Activated CD4-positive, CD25-positive, alpha-beta regulatory T cell (primary cell): ENCODE data around the gene MEGF11.

Experiments used
- DNase-seq, 4 experiments: peaks; one replicate each; lab custom pipeline; 2025; lab: John Stamatoyannopoulos, UW

The MEGF11 gene

GRCh38 chr15:65851981-65852380 lies 401.6 kb downstream of the MEGF11 start:
- DNase-seq: no peak

DNA sequence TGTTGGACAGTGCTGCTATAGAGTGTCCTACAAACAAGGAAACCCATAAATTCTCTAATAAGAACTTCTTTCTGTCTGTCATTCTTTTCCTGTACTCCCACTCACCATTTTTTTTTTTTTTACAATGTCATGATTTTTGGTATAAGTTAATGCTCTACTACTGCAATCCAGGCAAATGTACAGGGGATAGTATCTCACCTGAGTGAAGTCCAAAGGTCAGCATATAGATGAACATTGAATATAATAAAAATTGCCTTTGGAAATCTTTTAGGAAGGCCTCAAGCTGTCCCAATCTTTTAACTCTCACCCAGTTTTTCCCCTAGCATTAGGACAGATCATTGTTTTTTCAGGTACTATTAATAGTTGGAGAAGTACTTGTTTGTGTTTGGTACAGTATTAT lies 405.6 kb downstream of the MEGF11 start:
- no peak for DNase-seq

DNA sequence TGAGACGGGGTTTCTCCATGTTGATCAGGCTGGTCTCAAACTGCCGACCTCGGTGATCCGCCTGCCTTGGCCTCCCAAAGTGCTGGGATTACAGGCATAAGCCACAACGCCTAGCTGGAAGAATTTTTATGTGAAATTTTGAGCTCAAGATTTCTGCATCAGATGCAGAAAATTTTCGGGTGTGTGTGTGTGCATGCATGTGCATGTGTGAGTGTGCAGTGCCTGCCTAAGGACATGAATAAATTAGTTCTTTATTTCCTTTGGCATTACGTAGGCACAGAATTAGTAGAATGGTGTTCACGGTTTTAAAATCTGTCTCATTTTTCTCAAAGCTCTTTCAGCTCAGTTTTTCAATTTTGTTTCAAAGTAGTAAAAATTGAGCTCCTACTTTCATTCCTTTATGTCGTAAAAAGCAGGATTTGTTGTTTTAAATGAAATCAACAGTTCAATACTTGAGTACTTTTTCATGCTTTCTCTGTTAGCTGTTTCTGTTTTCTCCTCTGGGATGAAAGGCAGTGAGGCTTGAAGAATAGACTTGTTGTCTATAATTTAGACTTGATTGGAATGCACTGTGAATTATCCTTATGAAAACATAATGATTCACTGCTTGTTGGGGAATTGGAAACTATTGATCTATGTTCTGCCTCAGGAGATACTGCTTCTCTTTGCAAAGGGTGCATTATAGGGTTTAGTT lies 407.6 kb downstream of the MEGF11 start:
- DNase-seq: no peak
